Stimulated activated naive CD8-positive, alpha-beta T cell treated with anti-CD3 and anti-CD28 coated beads, Interleukin-15, amount 100 ng/mL, for 72 hours (primary cell): ENCODE measurements around the gene C1QTNF6.
A peak's percentile ranks its signal among the peaks of the same experiment; 100 is the strongest.

Source experiments
- ATAC-seq: fragments of 150-1000 bp; cut with Tn5 transposase; 2 replicates; pipeline ENCODE4 v1.10.0; 2021; ENCODE audit warnings: mild to moderate bottlenecking, moderate library complexity
- DNase-seq, 2 donors: peaks; one replicate each; pipeline ENCODE4 v3.0.0; 2021 to 2022
- H3K27ac Mint-ChIP-seq, 2 donors: one replicate each; pipeline ENCODE4 v1.8.0; 2022; ENCODE audit warnings: mild to moderate bottlenecking in 2 of 2, mixed read lengths in 2 of 2, moderate library complexity in 2 of 2
- H3K27me3 Mint-ChIP-seq: one replicate; pipeline ENCODE4 v1.8.0; 2022; ENCODE audit warnings: mixed read lengths
- H3K4me1 Mint-ChIP-seq: one replicate; pipeline ENCODE4 v1.8.0; 2022; ENCODE audit warnings: mild to moderate bottlenecking, mixed read lengths
- H3K4me3 Mint-ChIP-seq, 2 donors: one replicate each; pipeline ENCODE4 v1.8.0; 2022; ENCODE audit warnings: mild to moderate bottlenecking in 2 of 2, mixed read lengths in 2 of 2, moderate library complexity in 1 of 2
- H3K9me3 Mint-ChIP-seq, 2 donors: one replicate each; pipeline ENCODE4 v1.8.0; 2022; ENCODE audit warnings: mixed read lengths in 2 of 2

C1QTNF6 gene

GRCh38 chr22:37169947-37170688 is 17.9 kb downstream of the C1QTNF6 start:
- ATAC-seq (no peak), DNase-seq (no peak)
- Mint-ChIP-seq H3K9me3 (no peaks in the 10 kb centered on the region), H3K4me1 (peaks cover 60% of the 10 kb centered on the region), H3K27ac (peak overlapping the region in 1 of 2 donors; percentile 31), H3K4me3 (no peak overlapping the region), H3K27me3 (no peaks in the 10 kb centered on the region)

- Mint-ChIP-seq H3K4me1 (peaks cover 67% of the 10 kb centered on the region), H3K27ac (no peak overlapping the region), H3K27me3 (no peaks in the 10 kb centered on the region), H3K9me3 (no peaks in the 10 kb centered on the region), H3K4me3 (no peak overlapping the region)
- DNase-seq (no peak), ATAC-seq (no peak)
These were observed 18.6 kb downstream of the C1QTNF6 start for GRCh38 chr22:37169406-37169805.

DNA sequence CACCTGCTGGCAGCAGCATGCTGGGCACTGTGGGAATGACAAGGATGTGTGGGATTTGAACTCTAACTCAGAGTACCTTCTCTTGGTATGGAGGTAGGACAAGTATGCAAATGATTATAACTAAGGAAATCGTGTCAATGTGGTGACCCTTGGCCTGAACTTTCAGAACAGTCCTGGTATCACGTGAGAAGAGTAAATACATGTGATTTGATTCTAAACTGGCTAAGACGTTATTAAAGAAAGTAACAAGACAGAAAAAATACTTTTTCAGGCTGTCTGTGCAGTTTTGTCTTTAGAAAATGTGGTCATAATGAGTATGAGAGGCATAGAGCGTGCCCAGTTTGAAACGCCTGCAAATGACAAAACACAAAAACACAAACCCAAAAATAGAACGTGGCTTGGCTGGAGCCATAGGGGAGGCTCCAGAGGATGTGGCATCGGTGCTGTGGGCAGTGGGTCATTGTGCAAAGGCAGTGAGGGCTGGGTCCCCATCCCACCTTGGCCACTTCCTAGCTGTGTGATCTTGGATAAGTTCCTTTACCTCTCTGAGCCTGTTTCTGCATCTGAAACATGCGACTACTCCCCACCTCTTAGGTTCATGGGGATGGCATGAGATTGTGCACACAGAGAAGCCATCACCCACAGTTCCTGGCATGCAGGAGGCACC is 19.9 kb downstream of the C1QTNF6 start:
- ATAC-seq (no peak), DNase-seq (no peak)
- peak overlapping the region in 1 of 2 donors; percentile 1 for H3K27ac Mint-ChIP-seq
- H3K4me1 Mint-ChIP-seq, result peaks cover 80% of the 10 kb centered on the region
- no peaks in the 10 kb centered on the region for H3K27me3 Mint-ChIP-seq
- H3K4me3 Mint-ChIP-seq, result peak overlapping the region; percentile 78 to 85
- no peaks in the 10 kb centered on the region for H3K9me3 Mint-ChIP-seq

DNA sequence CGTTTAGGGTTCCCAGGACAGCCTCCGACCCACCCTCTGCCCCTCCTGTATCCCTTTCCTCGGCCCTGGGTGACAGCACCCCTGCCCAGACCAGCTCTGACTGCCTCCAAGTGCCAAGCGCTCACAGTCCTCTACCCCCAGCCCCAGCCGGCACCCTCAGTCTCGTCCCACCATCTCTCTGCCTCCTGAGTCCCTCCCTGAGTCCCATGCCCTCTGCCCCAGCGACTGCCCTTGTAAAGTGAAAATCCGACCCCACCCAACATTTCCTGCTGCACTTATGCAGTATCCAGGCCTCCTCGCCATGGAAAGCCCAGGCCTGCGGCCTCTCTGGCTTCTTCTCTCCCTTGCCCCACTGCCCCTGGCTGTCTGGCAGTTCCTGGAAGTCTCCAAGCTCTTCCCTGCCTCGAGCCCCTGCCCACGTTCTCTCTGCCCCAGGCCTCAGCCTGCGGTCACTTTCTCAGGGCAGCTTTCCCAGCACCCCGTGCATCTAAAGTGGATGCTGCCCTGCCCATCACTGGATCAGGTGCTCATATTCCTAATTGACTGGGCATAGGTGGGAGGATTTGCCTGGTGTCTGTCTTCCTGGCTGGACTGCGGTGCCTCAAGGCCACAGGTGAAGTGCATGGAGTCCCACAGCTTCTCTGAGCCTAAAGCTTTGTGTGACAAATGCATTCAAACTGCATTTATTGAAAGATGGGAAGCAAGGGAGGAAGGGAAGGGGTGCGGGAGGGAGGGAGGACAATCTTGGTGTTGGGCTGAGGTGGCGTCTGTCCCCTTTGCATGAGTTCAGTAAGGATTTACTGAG is 20.7 kb downstream of the C1QTNF6 start:
- Mint-ChIP-seq H3K27me3 (no peaks in the 10 kb centered on the region), H3K27ac (peak overlapping the region; percentile 92 to 93), H3K4me1 (peaks cover 88% of the 10 kb centered on the region), H3K9me3 (no peaks in the 10 kb centered on the region), H3K4me3 (peak overlapping the region; percentile 78 to 85)
- ATAC-seq, result no peak
- DNase-seq, result no peak

- DNase-seq (peak; percentile 82 to 84), ATAC-seq (peak; percentile 21)
- H3K4me1 Mint-ChIP-seq, result peaks cover 95% of the 10 kb centered on the region
- H3K9me3 Mint-ChIP-seq, result no peaks in the 10 kb centered on the region
- no peaks in the 10 kb centered on the region for H3K27me3 Mint-ChIP-seq
- peak overlapping the region in 1 of 2 donors; percentile 50 for H3K27ac Mint-ChIP-seq
- peak overlapping the region; percentile 78 to 85 for H3K4me3 Mint-ChIP-seq
These were observed 21.4 kb downstream of the C1QTNF6 start for GRCh38 chr22:37166675-37167066.

DNA sequence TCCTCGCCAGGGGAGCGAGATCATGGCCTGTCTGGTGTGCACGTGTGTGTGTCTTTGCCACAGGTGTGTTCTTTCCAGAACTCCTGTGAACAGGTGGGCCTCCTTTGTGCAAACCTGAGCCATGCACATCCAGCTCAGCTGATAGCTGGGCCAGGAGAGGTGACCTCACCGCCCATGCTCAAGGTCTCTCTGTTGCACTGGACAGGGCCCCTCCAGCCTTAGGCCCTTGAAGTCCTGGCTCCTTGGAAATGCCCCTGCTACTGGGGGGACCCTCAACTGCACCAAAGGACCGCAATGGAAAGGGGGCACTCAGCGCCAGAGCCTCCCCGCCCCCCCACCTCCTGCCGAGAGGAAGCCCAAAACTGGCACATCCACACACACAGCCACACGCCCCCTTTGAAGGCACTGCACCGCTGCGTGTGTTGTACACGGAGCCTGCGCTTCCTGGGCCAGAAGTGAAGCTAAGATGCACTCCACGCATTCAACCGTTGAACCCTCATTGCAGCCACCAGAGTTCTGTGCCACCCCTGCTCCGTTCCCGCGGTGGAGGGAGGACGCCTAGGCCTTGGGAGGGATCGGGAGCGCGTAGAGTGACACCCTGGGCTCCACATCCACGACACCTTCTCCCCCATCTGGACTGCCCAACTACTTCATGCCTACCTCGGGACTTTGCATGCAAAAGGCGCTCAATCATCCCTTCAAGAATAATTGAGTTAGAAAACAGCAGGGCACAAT is 21.9 kb downstream of the C1QTNF6 start:
- Mint-ChIP-seq H3K4me3 (peak overlapping the region; percentile 78 to 85), H3K27ac (peak overlapping the region in 1 of 2 donors; percentile 50), H3K9me3 (no peaks in the 10 kb centered on the region), H3K4me1 (peaks cover 96% of the 10 kb centered on the region), H3K27me3 (no peaks in the 10 kb centered on the region)
- no peak for ATAC-seq
- DNase-seq, result no peak

DNA sequence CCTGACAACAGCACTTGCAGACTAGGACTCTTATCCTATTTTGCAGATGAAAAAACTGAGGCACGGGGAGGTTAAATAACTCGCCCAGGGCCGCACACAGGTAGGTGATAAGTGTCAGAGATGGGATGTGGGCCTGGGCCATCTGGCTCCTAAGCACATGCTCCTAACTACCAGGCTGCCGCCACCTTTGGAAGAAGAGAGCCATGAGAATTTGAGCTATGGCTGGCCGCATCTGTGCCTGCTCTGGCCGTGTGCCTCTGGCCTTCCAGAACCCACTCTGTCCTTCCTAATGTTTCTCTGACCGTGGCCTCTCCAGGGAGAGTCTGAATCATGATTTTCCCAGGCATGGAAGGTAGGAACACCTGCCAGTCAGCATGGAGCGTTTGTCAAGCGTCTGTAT is 23.0 kb downstream of the C1QTNF6 start:
- ATAC-seq (no peak), DNase-seq (no peak)
- Mint-ChIP-seq H3K27ac (peak overlapping the region; percentile 15 to 31), H3K4me3 (peak overlapping the region; percentile 12 to 21), H3K27me3 (no peaks in the 10 kb centered on the region), H3K9me3 (no peaks in the 10 kb centered on the region), H3K4me1 (peaks cover 100% of the 10 kb centered on the region)

DNA sequence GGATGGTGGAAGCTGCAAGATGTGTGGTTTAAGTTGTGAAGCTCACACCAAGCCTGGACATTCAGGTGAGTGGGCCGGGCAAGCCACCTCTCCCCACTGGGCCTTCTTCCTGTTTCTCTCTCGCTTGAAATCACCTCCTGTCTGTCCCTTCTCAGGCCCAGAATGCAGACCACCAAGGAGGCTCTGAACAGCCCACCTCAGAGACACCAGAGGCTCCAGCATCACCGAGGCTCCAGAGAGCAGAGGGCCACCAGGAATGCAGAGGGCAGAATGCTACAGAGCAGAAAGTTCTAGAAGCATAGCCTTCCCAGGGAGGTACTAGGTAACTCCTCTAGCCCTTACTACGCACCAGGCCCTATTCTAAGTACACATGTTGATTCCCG is 23.6 kb downstream of the C1QTNF6 start:
- Mint-ChIP-seq H3K27me3 (no peaks in the 10 kb centered on the region), H3K4me1 (peaks cover 99% of the 10 kb centered on the region), H3K9me3 (no peaks in the 10 kb centered on the region), H3K27ac (peak overlapping the region; percentile 69 to 87), H3K4me3 (peak overlapping the region; percentile 42 to 45)
- DNase-seq (no peak), ATAC-seq (no peak)

DNA sequence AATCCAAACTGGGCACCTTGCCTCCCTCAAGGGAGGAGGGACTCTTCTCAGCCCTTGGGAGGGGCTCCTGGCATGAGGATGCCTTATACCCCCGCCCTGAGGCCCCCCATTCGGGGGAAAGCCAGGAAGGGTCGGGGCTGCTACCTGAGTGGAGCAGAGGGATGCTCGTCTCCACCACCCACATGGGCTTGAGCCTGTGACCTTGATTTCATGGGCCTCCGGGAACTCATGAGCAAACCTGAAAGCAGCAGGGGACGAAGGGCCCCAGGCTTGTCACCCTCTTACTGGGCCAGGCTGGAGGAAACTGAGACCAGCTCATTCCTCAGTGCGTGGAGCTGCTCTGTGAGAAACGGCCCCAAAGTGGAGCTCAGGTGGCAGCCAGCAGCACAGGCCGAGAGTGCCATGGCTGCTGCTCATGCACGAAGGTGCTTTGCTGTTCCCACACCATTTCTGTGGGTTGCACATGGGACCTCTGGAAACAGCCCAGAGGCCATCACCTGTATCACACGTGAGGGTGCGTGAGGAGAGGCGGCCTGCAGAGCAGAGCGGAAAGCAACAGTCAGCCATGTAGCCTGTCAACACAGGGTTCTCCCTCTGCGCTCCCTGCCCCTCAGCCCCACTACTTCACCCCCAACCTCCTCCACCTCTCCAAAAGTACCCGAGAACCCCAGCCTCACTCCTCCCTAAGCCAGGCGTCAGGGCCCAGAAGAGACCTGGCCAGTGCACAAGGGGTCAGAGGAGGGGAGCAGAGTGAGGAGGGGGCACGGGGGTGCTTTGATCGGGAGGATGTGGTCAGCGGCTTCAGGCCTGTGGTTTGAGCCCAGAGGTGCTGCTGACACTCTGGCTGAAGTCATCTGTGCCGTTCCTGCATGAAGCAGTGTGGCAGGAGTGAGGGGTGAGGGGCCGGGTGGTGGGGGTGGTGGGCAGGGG is 24.2 kb downstream of the C1QTNF6 start:
- Mint-ChIP-seq H3K9me3 (no peaks in the 10 kb centered on the region), H3K27ac (peak overlapping the region; percentile 65 to 80), H3K27me3 (no peaks in the 10 kb centered on the region), H3K4me1 (peaks cover 99% of the 10 kb centered on the region), H3K4me3 (peak overlapping the region; percentile 42 to 45)
- DNase-seq, result peak; percentile 74 to 88
- ATAC-seq, result peak; percentile 69

GRCh38 chr22:37163096-37163489 is 25.0 kb downstream of the C1QTNF6 start:
- peak overlapping the region; percentile 42 to 45 for H3K4me3 Mint-ChIP-seq
- DNase-seq (no peak), ATAC-seq (no peak)
- peak overlapping the region; percentile 65 to 80 for H3K27ac Mint-ChIP-seq
- peaks cover 99% of the 10 kb centered on the region for H3K4me1 Mint-ChIP-seq
- no peaks in the 10 kb centered on the region for H3K27me3 Mint-ChIP-seq
- H3K9me3 Mint-ChIP-seq, result no peaks in the 10 kb centered on the region

GRCh38 chr22:37162221-37163095 is 25.6 kb downstream of the C1QTNF6 start:
- no peaks in the 10 kb centered on the region for H3K27me3 Mint-ChIP-seq
- peak; percentile 82 for ATAC-seq
- H3K27ac Mint-ChIP-seq, result peak overlapping the region; percentile 65 to 80
- peaks cover 99% of the 10 kb centered on the region for H3K4me1 Mint-ChIP-seq
- H3K4me3 Mint-ChIP-seq, result peak overlapping the region; percentile 42 to 45
- H3K9me3 Mint-ChIP-seq, result no peaks in the 10 kb centered on the region
- DNase-seq, result peak; percentile 83 to 88

DNA sequence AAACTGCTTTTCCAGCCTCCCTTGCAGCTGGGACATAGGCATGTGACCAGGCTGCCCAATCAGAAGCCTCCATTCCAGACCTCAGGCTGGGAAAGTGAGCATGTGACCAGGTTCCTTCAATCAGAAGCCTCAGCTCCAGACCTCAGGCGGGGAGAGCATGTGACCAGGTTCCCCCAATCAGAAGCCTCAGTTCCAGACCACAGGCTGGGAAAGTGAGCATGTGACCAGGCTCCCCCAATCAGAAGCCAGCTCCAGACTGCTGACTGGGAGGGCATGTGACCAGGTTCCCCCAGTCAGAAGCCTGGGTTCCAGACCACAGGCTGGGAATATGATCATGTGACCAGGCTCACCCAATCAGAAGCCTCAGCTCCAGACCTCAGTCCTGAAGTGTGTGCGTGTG is 26.6 kb downstream of the C1QTNF6 start:
- ATAC-seq (no peak), DNase-seq (peak in 1 of 2 donors; percentile 43)
- Mint-ChIP-seq H3K4me3 (peak overlapping the region; percentile 42 to 45), H3K27ac (peak overlapping the region in 1 of 2 donors; percentile 86), H3K4me1 (peaks cover 98% of the 10 kb centered on the region), H3K9me3 (no peaks in the 10 kb centered on the region), H3K27me3 (no peaks in the 10 kb centered on the region)

DNA sequence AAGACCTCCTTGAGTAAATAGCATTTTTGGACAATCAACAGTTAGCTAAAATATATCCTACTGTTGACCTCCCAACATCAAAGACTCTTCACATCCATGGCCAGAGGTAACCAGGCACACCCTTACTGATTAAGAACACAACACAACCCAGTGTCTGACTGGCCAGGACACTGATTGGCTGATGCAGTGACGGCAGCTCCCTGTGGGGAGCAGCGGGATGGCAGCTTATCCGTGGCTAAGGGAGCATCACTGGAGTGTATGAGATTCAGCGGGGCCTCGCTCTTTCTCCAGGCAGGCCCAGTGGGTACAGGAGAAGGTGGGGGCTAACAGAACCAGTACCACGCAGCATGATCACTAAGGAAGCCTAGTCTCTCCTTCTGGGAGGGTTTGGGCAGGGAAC is 28.0 kb downstream of the C1QTNF6 start:
- Mint-ChIP-seq H3K9me3 (peaks cover 0 to 6% of the 10 kb centered on the region in 2 donors), H3K4me1 (peaks cover 97% of the 10 kb centered on the region), H3K4me3 (no peak overlapping the region), H3K27me3 (no peaks in the 10 kb centered on the region), H3K27ac (no peak overlapping the region)
- ATAC-seq (no peak), DNase-seq (no peak)

GRCh38 chr22:37158963-37159290 is 29.1 kb downstream of the C1QTNF6 start:
- no peak overlapping the region for H3K4me3 Mint-ChIP-seq

More at GRCh38 chr22:37158963-37159290, 29.1 kb downstream of the C1QTNF6 start:
- DNase-seq (no peak), ATAC-seq (no peak)
- H3K27me3 Mint-ChIP-seq, result no peaks in the 10 kb centered on the region
- H3K27ac Mint-ChIP-seq, result no peak overlapping the region
- peaks cover 0 to 9% of the 10 kb centered on the region in 2 donors for H3K9me3 Mint-ChIP-seq
- peaks cover 95% of the 10 kb centered on the region for H3K4me1 Mint-ChIP-seq
